HG02588 (cell line): ENCODE measurements around the gene ADM5.

ENCODE experiments used
- ATAC-seq: cut with Tn5 transposase; IDR thresholded peaks from one replicate; pipeline ENCODE4 v1.9.1; 2021; ENCODE audit warnings: mild to moderate bottlenecking, moderate library complexity; ENCODE audit not compliant: unreplicated experiment

The ADM5 gene, protein sequence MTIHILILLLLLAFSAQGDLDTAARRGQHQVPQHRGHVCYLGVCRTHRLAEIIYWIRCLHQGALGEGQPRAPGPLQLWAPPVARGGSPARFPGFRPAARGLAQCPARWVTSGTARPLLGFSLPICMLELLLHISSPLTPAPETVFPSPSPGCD

GRCh38 chr19:49689133-49690078, at the start of gene ADM5:
Gene ADM5 (plus strand): TSS chr19:49689594. CDS start chr19:49689838, 244 bp downstream.
- no peak for ATAC-seq

GRCh38 chr19:49640113-49640898, 49.1 kb upstream of the ADM5 start, which contains the start of gene RRAS:
Gene RRAS (minus strand): TSS chr19:49640143. CDS start chr19:49640098, 45 bp downstream.
- peak; percentile 50 for ATAC-seq

DNA sequence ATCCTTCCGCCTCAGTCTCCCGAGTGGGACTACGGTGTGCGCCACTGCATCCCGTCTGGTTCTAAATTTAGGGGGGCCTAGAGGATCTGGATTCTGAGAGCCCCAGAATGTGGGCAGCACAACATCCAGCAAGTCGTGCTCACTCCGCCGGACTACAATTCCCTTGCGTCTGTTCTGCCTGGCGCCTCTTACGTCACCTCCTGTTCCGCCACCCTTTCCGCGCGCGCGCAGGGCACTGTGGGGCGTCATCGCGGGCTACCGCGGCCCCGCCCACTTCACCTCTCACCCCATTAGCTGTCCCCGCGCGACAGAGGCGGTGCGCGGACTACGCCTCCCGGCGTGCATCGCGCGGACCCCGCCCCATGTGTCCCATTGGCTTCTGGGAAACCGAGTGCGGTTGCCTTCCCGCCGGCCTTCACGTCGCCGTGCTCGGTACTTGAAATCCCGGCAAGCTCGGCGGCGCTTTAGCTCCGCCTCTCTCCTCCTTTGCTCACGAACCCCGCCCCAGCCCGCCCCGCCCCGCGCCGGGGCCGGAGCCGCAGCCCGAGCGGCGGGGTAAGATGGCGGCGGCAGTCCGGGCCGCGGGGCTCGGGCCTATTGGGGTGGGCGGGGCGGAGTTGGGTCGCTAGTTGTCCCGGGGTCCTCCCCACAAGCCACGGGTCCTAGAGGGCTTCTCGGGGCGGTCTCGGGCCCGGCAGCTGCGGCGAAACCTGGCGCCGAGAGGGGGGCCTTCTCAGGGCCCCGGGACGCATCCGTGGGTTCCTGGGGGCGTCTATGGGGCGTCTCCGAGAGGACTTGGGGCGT, 47.5 kb upstream of the ADM5 start, which contains the start of gene SCAF1:
Gene SCAF1 (plus strand): TSS at position 522 of the 804 bp plus-strand sequence. CDS start 2,818 bp downstream, outside the sequence.
- peak; percentile 57 for ATAC-seq

GRCh38 chr19:49642492-49643035, 46.8 kb upstream of the ADM5 start:
- ATAC-seq, result no peak

- ATAC-seq, result no peak
Observed at GRCh38 chr19:49643466-49643865, 45.9 kb upstream of the ADM5 start.

GRCh38 chr19:49645592-49645991, 43.8 kb upstream of the ADM5 start:
- no peak for ATAC-seq

DNA sequence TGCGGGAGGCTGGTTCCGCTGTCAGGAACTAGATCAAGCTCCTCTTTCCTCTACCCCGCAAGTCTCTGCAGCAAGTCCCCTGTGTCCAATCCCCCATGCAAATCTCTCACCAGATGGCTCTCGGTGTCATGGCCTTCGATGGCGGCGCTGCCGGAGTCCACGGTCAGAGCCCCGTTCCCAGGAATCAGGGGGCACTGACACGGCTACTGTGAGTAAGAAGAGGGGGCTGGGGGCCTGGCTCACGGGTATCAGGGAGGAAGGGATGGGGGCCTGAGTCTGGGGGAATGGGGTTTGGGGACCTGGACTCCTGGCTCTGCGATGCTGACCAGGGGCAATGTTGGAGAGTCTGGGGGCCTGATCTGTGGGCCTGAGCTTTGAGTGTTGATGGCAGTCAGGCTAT, 43.4 kb upstream of the ADM5 start:
- no peak for ATAC-seq

GRCh38 chr19:49646586-49646985, 42.8 kb upstream of the ADM5 start:
- no peak for ATAC-seq

DNA sequence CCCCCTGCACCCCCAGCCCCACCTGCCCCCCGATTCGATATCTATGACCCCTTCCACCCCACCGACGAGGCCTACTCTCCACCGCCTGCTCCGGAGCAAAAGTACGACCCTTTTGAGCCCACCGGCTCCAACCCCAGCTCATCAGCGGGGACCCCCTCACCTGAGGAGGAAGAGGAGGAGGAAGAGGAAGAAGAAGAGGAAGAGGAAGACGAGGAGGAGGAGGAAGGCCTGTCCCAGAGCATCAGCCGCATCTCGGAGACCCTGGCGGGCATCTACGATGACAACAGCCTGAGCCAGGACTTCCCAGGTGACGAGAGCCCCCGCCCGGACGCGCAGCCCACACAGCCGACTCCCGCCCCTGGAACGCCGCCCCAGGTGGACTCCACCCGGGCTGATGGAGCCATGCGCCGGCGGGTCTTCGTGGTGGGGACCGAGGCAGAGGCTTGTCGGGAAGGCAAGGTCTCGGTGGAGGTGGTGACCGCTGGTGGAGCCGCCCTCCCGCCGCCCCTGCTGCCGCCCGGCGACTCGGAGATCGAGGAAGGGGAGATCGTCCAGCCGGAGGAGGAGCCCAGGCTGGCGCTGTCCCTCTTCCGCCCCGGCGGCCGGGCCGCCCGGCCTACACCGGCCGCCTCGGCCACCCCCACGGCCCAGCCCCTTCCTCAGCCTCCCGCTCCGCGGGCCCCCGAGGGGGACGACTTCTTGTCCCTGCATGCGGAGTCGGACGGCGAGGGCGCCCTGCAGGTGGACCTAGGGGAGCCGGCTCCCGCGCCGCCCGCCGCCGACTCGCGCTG, 38.2 kb upstream of the ADM5 start:
- no peak for ATAC-seq

DNA sequence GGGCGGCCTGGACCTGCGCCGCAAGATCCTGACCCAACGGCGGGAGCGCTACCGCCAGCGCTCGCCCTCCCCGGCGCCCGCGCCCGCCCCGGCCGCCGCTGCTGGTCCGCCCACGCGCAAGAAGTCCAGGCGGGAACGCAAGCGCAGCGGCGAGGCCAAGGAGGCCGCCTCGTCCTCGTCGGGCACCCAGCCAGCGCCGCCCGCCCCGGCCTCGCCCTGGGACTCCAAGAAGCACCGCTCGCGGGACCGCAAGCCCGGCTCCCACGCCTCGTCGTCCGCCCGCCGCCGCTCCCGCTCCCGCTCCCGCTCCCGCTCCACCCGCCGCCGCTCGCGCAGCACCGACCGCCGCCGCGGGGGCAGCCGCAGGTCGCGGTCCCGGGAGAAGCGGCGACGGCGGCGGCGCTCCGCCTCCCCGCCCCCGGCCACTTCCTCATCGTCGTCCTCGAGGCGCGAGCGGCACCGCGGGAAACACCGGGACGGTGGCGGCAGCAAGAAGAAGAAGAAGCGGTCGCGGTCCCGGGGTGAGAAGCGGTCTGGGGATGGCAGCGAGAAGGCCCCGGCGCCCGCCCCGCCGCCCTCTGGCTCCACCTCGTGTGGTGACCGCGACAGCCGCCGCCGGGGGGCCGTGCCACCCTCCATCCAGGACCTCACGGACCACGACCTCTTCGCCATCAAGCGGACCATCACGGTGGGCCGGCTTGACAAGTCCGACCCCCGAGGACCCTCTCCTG, 37.4 kb upstream of the ADM5 start:
- no peak for ATAC-seq

DNA sequence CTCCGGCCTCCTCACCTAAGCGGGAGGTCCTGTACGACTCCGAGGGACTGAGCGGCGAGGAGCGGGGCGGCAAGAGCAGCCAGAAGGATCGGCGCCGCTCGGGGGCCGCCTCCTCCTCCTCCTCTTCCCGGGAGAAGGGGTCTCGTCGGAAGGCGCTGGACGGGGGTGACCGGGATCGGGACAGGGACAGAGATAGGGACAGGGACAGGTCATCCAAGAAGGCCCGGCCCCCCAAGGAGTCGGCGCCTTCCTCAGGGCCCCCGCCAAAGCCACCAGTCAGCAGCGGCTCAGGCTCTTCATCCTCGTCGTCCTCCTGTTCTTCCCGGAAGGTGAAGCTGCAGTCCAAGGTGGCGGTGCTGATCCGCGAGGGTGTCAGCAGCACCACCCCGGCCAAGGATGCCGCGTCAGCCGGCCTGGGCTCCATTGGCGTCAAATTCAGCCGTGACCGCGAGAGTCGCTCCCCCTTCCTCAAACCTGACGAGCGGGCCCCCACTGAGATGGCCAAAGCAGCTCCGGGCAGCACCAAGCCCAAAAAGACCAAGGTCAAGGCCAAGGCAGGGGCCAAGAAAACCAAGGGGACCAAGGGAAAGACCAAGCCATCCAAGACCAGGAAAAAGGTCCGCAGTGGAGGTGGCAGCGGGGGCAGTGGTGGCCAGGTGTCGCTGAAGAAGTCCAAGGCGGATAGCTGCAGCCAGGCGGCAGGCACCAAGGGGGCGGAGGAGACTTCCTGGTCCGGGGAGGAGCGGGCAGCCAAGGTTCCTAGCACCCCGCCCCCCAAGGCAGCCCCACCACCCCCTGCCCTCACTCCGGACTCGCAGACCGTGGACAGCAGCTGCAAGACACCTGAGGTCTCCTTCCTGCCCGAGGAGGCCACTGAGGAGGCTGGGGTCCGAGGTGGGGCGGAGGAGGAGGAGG, 36.6 kb upstream of the ADM5 start:
- no peak for ATAC-seq

DNA sequence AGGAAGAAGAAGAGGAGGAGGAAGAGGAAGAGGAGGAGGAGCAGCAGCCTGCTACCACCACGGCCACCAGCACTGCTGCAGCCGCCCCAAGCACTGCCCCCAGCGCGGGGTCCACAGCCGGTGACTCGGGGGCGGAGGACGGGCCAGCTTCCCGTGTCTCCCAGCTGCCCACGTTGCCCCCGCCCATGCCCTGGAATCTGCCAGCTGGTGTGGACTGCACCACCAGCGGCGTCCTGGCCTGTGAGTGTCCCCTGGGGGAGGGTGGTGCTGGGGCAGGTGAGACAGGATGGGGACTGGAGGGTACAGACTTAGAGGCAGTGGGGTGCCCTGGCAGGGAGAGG, 36.0 kb upstream of the ADM5 start:
- no peak for ATAC-seq

- ATAC-seq, result no peak
Observed at GRCh38 chr19:49654581-49654980, 34.8 kb upstream of the ADM5 start.

GRCh38 chr19:49655570-49656455, 33.6 kb upstream of the ADM5 start:
- ATAC-seq, result no peak

GRCh38 chr19:49656456-49657109, 32.8 kb upstream of the ADM5 start:
- no peak for ATAC-seq

GRCh38 chr19:49657493-49658138, 31.8 kb upstream of the ADM5 start:
- ATAC-seq, result no peak
